ENCODE measurements around the gene PKIG.
A peak's percentile ranks its signal among the peaks of the same experiment; 100 is the strongest.

Gene PKIG

DNA sequence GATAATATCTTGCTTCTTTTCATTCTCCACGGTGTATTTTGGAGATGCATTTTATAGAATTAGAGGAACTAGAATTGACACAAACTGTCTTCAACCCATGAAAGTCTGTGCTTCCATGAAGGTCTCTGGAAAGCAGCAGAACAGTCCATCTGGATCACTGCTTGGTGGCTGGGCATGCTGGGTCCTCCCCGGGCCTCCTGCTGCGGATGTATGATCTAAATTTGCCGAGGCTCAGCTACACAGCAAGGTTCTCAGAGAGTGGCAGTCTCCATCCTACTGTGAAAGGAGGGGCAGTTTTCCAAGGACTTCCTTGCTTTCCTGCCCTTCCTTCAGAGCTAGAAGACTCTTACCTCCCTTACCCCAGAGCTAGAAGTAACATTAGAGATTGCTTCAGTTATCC lies 15.1 kb downstream of the PKIG start:
- no peak for DNase-seq

DNA sequence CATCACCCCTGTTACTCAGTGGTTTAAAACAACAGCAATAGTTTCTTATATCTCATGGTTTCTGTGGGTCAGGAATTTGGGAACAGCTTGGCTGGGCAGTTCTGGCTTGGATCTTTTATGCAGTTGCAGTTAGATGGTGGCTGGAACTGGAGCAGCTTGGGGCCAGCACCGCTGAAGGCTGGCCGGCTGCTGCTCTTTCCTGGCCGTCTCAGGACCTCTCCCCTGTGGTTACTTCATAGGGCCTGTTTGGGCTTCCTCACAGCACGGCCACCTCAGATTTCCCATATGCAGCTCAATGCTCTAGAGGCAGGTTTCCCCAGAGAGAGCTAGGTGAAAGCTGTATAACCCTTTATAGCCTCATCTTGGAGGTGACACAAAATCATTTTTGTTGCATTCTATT lies 15.6 kb downstream of the PKIG start:
- DNase-seq = no peak

DNA sequence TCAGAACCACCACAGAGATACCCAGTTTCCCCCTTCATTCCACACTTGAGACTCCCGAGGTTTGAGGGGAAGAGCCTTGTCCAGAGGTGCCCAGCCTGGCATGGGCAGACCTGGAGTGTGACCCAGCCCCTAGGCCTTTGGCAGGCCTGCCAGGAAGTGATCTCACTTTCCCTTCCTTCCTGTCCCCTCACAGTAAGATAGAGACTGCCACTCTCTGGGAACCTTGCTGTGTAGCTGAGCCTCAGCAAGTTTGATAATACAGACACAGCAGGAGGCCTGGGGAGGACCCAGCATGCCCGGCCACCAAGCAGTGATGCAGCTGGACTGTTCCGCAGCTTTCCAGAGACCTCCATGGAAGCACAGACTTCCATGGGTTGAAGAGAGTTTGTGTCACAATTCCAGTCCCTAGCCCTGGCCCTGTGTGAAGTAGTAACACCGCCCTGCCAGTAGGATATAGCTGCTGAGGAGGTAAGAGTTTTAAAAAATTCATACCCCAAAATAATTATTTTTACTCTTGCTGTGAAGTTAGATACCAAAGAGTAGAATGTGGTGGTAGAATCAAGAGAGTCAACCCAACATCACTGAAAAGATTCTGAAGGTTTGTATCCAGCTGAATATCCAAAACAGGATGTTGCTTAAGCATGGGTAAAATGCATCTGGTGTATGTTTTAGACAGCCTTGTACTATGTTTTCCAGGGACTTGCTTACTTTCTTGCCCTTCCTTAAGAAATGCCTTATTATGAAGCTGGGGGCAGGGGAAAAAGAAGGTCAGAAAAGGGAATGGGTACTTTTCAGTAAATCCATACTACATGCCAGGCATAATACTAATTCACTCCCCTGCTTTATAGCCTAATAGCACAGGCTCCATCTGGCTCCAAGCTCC lies 16.3 kb downstream of the PKIG start:
- DNase-seq = no peak

DNA sequence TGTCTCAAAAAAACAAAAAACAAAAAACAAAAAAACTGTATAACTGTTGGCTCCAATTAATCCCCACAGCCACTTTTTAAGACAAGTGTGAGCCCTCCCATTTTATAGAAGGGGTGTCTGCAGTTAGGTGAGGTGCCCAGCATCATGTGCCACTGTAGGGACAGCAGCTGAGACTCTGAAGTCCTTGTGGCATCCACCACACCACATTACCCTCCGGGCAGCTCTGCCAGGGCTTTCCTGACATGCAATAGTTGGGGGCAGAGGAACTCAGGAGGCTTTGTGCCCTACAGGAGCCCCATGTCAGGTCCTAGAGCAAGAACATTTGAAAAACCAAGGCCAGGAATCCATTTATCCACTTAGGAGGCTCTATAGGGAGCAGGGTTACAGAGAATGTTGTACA lies 17.3 kb downstream of the PKIG start:
- no peak for DNase-seq

DNA sequence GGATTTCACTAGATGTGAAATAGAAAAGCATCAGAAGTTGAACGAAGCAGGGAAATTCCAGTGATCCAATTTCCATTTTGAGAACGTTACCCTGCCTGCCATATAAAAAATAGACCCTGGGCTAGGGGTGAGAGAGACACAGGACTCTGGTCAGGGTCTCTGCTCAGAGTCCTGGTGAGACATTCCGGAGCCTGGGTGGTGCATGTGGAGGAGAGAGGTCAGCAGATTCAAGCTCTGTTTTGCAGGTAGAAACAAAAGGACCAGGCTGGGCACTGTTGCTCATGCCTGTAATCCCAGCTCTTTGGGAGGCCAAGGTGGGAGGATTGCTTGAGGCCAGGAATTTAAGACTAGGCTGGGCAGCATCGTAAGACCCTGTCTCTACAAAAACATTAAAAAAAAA lies 17.9 kb downstream of the PKIG start:
- no peak for DNase-seq

DNA sequence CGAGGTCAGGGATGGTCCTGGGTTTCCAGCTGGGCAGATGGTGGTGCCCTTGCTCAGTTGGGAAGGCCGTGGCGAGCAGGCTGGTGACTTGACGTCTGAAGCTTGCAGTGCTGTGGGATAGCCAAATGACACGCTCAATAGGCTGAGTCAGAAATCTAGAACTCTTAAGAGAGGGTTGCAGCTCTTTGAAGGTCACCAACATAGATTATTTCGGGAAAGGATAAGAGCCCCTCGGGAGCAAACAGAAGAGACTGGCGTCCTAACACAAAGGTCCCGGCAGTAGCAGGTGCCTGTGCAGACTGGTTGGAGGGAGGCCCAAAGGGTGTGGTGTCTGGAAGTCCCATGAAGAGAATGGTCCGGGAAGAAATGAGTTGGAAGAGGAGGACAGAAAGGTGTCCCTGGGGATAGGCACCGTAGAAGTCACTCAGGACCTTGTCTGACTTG lies 18.4 kb downstream of the PKIG start:
- DNase-seq = no peak

DNA sequence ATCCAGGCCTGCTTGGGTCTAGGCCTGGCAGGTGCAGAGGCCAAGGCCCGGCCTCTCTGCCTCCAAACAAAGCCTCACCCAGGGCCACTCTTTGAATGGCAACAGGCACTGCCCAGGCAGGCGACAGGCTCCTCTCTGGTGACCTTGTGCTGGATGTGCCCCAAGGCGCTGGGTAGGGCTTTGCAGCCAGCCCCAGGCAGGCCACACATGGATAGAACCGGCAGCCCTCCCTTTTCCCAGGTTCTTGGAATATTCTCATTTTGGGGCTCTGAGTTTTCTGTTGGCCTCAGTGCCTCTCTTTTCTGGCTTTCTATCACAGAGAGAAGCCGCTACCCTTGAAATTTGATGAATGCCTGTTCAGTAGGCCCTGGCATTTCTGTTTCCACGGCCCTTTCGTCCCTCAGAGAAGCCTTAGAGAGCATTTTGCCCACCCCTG lies 18.9 kb downstream of the PKIG start:
- DNase-seq = no peak

DNA sequence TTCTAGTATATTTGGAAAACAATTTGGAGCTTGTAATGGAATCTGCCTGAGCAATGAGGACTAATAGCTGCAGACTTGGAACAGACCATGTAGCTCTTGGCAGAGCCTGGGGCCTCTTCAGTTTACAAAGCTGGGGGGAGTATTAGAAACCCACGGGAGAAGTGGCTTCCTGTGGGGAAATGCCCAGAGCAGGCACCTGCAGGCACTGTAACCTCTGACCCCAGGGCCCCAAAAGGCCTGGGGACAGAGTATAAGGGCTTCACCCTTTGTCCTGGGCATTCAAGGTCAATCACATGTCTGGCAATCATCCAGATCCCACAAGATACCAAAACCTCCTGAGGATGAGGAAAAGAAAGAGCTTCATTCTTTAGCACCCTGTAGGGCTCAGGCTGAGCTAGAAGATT lies 19.4 kb downstream of the PKIG start:
- peak; percentile 28 for DNase-seq

DNA sequence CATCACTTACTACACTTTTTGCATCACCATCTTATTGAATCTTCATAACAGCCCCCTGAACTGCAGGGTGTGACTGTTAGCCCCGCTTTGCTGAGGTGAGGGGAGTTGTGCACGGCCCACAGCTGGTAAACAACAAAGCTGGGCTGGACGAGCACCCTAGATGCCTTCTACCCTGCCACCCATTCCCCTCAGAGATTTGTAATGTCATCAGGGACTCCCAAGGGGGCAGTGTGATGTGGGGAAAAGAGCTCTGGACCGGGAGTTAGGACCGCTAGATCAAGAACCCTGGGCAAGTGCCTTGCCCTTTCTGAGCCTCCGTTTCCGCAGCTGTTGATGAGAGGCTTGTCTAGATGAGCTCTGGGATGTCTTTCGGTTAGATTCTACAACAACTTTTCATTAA lies 20.9 kb downstream of the PKIG start:
- no peak for DNase-seq

DNA sequence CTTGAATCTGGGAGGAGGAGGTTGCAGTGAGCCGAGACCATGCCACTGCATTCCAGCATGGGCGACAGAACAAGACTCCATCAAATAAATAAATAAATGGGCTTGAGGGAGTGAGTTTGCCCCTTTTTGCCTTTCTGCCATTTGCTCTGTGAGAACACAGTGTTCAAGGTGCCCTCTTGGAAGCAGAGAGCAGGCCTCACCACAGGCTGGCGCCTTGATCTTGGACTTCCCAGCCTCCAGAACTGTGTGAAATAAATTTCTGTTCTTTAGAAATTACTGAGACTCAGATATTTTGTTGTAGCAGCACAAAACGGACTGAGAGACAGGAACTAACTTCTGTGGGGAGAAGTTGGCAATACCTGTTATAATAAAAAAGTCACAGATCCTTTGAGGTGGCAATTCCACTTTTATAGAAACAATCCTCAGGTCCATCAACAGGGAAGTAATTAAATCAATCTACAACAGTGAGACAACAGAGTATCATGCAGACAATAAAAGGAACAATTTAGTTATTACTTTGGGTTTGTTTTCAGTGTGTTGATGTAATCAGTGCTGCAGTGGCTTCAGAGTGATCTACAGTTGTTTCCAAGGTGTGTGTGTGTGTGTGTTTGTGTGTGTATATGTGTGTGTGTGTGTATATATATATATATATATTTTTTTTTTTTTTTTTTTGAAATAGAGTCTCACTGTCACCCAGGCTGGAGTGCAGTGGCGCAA lies 24.5 kb downstream of the PKIG start:
- no peak for DNase-seq

DNA sequence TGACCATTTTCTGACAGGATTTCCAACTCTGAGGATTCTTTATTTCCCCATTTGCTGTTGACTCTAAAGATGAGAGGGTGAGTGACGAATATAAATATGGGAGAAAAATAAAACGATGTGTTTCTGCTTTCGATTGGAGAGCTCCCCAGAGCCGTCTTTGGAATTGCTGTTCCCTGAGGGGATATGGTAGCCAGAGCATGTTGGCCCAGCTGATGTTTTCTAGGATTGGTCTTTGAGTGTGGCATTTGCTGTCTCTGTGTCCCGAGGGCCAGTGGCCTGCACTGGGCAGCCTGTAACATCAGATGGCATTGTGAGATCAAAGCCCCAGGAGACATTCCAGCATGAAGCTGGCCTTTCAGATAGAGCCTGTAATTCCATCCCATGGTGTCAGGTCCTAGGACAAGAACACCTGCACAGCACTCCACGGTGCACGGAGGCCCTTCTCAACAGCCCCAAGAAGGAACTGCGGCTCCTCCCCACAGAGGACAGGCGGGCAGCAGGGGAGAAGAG lies 26.7 kb downstream of the PKIG start:
- no peak for DNase-seq

DNA sequence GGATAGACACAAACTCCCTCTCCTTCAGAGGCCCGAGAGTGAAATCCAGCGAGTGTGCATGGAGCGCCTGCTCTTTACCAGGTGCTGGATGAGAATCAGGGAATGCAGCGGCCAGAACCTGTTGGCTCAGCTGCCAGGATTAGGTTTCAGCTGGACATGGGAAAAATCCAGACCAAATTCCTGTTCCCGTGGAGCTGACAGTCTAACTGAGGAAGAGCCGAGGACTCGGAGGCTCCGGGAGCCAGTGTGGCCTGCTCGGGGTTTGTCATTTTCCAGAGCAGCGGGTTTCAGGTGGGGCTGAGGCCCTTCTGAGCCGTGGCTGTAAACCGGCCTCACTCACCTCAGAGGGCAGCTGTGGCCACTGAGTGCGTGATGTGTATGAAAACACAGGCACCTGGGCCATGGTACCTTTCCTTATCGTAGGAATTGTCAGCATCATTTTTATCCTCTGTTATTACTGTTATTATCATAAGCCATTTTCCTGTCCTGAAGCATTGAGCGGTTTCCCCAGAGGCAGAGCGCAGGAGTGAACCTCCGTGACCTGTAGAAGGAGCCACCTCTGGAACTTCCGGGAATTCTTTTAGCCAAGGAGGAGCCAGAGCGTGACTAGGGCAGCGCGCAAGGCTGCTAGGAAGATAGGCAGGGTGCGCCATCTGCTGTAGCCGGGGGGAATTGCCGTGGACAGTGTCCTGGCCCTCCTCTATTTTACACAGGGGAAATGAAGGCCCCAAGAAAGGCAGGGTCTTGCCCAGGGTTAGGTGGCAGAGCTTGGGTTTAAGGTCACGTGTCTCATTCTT lies 27.3 kb downstream of the PKIG start:
- DNase-seq = peak; percentile 82

DNA sequence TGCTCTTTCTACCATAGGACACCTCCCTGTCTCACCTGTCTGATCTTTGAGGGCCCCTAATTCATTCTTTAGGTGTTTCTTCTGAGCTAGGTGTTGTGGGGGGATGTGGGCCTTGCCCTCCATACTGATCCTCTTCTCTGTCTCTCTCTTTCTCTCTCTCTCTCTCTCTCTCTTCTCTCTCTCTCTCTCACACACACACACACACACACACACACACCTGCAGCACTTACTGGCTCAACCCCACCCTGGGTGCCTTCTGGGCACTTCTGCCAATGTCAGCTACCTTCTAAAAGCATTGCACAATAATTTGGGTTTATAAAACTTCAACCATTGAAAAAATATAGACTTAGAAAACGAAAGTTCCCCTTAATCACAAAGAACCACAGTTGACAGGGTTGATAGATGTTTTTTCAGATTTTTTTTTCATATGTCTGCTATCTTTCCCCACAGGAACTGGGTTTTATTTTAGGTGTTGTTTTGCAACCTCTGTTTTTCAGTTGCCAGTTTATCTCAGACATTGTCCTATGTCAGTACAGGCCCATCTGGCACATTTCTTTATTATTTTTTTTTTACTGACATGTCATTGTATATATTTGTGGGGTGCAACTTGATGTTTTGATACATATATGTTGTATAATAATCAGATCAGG lies 28.1 kb downstream of the PKIG start:
- no peak for DNase-seq

DNA sequence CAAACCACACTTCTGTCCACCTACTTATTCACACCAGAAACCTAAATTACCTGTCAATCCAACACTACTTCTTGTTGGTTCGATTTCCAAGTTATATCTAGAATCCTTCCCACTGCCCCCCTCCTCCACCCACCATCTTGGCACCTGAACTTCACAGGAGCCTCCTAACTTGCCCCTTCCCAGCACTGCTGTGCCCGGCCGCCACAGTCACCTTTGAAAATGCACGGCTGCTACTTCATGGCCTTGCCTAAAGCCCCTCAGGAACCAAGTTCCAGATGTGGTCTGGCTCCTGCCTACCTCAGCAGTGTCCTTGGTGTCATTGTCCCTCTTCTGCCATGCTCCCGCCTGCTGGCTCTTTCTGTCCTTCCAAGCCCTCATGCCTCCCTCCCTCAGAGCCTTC lies 31.2 kb downstream of the PKIG start:
- no peak for DNase-seq

DNA sequence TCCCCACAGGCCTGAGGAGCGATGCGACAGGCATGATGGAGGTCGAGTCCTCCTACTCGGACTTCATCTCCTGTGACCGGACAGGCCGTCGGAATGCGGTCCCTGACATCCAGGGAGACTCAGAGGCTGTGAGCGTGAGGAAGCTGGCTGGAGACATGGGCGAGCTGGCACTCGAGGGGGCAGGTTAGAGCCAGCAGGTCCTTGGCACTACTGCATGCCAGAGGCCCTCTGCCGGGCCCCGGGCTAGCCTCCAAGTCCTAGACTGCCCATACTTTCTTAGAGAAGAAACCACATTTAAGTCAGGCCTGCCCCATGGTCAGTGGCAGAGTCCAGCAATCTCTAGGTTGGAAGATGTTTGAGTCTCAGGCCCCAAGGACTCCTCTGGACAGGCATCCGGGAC lies 32.1 kb downstream of the PKIG start:
- no peak for DNase-seq

DNA sequence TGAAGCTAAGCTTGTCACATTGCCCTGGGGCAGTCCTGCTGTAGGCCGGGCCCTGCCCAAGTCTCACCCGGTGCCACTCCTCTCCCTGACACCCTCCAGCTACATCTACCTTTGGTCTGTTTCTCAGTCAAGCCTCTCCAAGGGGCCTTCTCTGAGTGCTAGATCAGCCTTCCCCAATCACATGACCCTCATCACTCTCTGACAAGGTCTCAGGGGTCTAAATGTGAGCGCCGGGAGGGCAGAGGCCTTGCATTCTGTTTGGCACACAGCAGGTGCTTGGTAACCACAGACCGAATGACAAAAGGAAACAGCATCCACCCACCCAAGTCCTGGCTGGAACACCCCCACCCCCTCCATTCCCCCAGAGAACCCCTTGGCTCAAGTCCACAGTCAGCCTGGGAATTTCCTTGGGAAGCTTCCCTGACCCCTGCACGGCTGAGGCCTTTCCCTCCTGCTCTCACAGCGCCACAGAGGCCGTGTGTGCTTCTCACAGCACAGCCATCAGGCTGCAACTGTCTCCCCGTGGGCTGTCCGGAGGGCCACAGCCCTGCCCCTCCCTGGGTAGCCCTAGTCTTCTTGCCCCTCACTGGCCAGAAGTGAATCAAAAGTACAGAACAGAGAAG lies 32.9 kb downstream of the PKIG start:
- no peak for DNase-seq

DNA sequence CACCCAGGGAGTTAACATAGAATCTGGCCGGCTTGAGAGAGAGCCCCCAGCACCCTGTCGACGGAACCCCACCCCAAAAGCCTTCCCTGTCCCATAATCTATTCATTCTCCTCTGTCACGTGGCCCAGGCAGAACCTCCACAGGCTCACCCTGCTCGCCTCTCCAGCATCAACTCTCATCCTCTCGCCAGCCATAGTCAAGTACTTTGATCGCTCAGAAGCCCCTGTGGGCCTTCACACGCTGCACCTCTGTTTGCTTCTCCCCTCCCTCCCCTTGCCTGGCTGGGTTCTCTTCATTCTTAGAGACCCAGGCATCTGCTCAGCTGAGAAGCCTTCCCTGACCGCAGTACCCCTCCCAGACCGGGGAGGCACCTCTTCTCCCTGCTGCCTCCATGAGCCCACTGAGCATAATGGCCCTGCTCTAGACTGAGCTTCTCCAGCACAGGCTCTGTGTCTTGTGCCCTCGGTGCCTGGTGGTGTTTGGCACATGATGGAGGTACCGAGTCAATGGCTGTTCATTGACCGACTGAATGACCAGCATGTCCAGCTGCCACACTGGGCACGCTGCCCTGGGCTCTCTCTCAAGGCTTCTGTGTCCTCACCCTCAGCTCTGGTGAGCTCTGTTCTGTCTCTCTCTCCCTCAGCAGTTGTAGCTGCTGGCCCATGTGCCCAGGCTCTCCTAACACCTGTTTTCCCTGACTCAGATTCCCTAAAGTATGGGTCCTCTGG lies 33.7 kb downstream of the PKIG start:
- no peak for DNase-seq

DNA sequence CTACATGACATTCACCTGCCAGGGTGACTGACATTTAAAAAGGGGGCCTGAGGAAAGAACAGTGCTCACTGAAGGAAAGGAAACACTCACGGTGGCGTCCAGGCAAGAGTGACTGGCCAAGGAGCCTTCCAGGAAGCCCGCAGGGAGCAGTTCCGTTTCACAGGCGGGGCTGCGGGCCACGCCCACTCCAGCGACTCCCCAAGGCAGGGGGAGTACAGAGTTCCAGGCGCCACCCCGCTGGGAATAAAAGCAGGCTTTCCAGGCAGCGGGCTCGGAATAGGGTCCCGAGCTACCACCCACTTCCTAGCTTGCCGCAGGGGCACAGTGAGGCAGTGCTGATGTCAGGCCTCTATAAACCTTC lies 34.2 kb downstream of the PKIG start:
- DNase-seq = no peak

DNA sequence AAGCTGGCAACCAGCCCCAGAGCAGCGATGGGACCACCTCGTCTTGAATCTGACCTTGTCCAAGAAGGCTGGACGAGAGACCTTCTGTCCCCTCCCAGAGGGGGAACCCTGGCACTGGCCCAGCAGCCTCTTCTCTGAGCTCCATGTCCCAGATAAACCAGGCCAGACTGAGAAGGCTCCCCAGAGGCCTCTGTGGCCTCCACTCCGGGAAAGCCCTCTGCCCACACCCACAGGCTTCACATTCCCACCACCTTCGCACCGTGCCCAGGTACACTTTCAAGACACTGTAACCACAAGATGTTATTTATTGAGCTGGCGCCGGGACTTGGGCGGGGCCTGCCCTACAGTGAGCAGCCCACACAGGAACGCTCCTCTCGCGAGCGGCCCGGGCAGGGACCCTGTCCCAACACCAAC lies 35.9 kb downstream of the PKIG start:
- DNase-seq = no peak

DNA sequence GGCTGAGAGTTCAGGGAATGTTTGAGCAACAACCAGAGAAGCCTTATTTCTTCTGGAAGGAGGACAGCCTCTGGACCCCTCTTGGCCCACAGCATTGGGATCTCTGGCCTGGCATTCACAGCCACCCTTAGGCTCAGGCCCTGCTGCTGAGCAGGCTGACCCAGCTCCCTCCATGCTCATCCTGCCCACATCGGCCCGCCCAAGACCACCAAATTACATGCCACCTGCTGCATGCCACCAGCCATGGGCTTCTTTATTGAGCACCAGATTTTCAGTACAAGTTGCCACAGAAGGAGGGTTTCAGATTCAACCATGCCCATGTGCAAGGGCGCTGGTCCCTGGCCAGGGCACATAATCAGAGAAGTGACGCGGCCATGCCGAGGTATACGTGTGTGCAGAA lies 36.9 kb downstream of the PKIG start:
- no peak for DNase-seq

DNA sequence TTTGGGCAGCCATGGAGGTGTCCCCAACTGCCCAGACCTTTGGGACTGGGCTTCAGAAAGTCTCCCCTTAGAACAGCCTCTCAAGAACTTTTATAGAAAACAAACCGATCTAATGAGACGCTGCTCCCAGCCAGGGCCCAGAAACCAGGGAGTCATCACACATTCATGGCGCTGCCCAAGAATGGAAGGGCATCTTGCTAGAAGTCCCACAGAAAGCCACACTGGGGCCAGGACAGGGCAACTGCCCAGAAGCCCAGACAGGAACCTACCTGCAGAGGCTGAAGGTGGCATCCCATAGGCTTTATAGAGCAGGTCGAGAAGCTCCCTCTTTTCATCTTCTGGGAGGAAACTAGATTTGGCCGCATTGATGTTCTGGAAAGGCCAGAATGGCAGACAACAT lies 37.7 kb downstream of the PKIG start:
- no peak for DNase-seq

DNA sequence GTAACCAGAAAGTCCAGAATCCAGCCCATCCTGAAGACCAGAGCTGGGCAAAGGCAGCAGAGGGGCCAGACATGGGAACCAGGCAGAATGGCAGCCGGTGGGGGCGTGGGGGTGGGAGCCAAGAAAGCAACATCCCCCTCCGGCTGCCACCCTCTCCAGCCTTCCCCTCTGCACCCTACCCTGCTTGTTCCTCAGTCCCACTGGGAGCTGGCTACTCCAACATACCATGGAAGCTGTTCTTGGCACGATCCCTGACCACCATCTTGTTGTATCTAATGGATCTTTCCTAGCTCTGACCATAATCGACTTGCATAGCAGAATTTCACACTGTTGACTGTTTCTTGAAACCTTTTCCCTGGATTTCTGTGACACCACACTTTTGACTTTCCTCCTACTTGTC lies 38.9 kb downstream of the PKIG start:
- DNase-seq = no peak

Measured in amniotic stem cell (primary cell).